HG03045 (cell line): ENCODE data around the gene SETD3.

Experiments used
- ATAC-seq: cut with Tn5 transposase; IDR thresholded peaks from one replicate; pipeline ENCODE4 v1.9.1; 2021; ENCODE audit warnings: mild to moderate bottlenecking, moderate library complexity; ENCODE audit not compliant: unreplicated experiment

SETD3 gene

DNA sequence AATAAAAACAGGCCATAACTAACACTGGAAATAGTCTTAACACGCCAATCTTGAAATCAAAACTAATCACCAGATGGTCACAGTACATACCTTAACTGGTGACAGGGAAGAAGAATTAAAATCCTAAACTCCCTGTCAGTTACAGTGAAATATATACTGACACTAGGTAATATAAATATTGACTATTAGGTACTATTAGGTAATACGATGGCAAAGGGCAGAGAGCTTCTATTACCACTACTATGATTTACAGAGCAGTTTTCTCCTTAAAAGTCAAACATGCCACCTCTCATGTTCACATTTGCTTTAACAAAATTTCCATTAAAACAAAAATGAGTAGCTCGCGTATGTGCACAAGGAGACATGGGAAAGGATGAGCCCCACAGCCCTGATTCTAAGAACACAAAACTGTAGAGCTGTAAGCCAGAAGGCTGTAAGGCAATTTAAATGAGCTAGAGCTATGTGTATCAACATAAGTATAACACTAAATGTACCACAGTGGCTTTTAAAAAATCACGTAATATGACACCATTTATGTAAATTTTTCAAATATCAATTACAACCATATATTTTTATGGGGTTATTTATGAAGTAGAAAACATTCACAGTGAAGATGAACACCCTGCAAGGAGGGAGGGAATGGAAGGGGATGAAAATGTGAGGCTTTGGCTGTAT lies 19.1 kb downstream of the SETD3 start:
- ATAC-seq = no peak

DNA sequence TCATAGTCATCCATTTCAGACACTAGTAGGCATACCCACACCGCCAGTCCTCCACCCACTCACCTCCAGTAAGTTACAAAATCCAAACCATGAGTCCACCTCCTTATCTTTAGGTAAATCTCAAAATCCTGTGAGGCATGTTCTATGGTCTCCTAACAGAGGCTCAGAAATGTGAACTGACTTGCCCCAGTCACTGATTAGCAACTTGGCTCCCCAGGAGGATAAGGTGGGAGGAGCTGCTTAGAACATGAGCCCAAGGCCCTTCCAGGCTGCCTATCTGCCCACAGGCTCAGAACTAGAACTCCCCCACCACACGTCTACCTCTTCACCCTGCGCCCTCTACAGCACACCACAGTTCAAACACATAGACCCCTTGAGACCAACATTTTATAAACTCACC lies 19.9 kb downstream of the SETD3 start:
- no peak for ATAC-seq

DNA sequence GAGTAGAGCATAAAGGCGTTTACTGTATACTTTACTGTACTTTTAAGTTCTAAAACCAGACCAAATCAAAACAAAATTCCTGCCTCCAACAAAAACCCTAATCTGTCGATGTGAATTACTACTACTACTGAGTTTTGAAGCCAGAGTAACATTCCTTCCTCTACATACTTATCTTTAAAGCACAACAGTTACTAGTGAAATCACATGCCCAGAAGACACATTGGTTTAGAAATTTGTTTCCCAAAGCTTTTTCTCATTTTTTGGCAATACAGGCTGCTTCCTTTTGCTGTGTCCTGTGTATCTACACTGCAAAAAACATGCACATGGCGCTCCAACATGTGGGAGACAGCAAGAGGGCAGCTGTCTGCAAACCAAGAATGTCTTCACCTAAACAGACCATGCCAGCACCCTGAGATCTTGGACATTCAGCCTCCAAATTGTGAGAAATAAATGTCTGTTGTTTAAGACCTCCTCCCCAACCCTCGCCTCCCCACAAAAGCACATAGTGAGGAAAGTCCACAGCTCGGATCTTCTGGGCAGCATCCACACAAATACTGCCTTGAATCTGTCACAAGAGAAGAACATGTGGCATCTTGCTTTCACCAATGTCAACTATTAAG lies 21.1 kb downstream of the SETD3 start:
- no peak for ATAC-seq

DNA sequence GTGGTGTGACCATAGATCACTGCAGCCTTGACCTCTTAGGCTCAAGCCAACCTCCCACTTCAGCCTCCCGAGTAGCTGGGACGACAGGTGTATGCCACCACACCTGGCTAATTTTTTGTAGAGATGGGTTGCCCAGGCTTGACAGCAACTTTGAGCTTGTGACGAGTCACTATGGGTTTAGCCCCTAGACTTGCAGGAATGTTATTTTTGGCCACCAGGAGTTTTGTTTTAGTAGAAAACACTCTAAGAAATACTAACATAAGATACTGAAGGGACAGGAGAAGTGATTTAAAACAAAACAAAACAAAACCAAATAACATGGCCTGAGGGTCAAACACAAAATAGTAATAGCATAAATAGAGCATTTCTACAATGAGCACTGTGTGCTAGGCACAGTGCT lies 26.4 kb downstream of the SETD3 start:
- ATAC-seq = no peak

DNA sequence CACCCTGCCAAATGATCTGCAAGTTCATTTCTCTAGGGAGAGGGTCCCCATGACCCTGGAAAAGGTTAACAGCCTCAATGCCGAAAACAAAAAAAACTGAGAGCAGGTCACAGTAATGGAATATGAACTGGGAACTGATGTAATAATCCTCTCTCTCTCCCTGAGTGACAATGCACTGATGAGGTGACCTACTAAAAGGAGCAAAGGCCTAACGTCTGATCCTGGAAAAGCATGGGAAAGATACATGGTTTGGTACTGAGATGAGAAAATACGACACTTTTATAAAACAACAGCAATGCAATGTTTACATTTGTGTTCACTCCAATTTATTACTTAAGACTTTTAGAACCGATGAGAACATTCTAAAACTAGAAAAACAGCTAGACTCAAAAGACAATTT lies 27.7 kb downstream of the SETD3 start:
- ATAC-seq = no peak

DNA sequence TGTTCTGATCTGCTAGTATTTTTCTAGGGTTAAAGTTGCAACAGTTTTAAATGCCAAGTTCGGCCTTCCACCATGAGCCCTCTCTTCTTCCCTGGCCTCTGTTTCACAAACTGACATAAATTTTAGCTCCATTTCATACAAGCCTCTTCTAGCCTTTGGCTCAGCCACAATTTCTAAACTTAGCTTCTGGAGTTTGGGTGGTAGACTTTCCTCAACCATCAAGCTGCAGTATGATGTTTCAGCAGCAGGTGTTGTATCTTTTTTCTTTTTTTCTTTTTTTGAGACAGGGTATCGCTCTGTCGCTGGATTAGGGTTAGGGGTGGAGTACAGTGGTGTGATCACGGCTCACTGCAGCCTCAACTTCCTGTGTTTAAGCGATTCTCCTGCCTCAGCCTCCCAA lies 29.4 kb downstream of the SETD3 start:
- ATAC-seq = no peak

DNA sequence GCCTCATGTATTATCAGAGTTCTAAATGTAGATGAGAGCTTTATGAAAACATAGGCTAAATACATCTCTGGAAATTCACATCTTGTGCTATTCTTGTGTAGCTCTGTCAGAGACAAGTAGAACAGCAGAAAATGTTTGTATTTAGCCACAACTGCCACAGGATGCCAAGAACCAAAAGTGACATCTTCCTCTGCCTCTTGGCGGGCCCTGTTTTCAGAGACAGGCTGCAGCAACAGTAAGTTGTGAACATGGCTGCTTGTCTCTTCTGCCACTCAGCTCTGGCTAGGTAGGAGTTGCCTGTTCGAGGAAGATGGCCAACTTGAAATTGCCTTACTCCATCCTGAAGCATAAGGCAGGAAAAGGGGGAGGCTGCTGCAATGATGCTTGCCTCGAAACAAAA lies 30.4 kb downstream of the SETD3 start:
- ATAC-seq = no peak

DNA sequence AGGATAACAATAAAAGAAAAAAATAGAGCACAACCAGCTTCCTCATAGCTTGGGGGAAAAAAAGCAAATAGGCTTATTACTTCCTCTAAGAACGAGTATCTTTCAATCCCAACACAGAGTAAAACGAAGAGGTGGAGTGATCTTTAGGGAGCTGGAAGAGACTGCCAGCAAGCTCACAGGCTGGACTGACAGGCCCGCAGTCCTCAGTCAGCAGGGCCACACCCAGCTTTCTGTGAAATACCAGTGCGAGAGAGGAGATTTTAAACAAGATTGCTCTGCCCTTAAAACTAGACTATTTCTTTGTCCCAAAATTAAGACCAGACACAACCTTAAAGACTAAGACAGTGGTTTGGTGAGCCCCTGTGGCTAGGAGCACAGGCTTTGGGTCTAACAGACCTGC lies 32.9 kb downstream of the SETD3 start:
- no peak for ATAC-seq

DNA sequence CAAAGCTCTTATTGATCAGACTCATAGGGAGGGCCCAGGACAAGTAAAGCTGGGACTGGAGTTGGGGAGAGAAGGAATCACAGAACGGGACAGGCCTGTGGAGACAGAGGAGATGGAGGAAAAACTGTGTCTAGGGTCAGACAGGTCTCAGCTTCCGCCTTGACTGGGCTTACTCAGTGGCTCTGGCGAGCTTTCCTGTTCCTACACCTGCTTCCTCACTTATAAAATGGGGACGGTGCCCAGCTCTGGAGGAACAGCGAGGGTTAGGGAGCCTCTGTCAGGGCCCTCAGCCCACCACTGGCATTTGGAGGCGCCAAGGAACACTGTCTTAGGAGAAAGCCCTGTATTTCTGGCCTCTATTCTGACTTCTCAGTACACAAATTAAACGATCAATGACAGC lies 34.7 kb downstream of the SETD3 start:
- ATAC-seq = no peak

DNA sequence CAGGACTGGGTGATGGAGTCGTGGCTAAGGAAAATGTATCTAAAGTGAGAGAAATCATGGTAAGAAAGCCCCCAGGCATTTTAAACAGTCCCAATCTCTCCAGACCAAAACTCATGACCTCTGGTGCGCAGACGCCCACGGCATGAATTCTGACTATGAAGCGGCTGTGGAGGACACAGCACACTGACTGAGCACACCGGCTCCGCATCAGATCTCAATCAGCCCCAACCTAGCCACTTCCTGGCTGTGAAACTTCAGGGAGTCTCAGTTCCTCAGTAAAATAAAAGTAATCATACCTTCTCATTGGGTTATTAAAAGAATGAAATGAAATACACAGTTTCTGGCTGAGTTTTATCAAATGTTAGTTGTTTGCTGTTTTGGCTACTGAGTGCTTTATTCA lies 38.7 kb downstream of the SETD3 start:
- no peak for ATAC-seq

DNA sequence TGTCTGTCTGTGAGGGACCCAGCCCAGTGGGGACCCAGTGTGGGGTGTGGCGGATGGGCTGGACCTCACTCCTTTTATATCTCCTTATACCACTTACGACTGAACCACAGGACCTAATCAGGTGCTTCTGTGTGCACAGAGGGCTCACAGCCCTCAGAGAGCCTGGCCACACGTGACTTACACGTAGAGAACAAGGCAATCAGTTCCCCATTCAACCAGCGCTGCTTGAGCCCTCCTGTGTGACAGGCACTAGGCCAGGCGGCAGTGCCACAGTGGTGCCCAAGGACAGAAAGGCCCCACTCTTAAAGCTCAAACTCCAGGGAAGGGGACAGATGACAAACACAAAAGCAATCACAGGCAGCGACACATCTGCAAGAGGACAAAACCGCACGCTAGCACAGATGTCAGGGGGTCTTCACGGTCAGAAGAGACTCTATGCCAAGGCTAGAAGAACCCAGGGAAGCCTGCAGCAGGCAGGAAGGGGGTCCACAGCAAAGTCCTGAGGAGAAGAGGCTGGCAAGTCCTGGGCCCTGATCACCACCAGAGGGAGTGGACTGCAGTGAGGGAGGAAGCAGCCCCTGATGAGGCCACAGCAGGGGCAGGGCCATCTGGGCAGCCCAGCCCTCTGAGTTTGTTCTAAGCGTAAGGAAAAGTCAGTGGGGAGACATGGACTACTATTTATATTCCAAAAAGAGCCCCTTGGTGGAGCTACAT lies 39.3 kb downstream of the SETD3 start:
- no peak for ATAC-seq

DNA sequence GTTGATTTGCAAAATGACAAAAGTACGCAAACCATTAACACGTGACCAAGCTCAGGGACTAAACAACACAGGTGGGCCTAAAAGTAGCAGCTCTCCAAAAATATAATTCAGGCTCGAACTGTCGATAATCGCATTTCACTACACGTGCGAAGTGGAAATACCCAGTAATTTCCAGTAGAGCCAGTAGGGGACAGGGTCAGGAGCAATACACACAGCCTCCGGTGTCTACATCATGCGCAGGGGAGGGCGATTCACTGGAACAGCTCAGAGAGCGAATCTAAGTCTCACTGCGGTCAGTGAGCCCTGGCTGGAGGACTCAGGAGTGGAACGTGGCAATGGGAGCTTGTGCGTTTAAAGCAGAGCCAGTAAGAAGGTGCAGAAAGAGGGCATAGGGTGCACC lies 40.4 kb downstream of the SETD3 start:
- ATAC-seq = no peak

DNA sequence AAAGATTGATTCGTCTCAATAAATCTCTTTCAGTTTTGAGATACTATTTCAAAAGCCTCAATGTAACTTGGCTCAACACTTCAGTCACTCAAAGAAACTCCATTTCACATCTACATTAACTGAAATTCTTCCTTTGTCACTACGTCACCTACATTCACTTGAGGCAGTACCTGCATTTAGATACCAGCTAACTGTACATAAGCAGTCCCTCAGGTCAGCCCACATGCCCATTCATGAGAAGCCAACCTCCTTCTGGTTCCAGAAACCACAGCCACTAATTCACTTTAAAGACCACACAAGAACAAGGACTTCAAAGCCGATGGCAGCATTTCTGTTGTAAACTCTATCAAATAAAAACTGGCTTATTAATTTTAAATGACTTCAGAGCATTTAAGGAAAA lies 43.0 kb downstream of the SETD3 start:
- ATAC-seq = no peak

DNA sequence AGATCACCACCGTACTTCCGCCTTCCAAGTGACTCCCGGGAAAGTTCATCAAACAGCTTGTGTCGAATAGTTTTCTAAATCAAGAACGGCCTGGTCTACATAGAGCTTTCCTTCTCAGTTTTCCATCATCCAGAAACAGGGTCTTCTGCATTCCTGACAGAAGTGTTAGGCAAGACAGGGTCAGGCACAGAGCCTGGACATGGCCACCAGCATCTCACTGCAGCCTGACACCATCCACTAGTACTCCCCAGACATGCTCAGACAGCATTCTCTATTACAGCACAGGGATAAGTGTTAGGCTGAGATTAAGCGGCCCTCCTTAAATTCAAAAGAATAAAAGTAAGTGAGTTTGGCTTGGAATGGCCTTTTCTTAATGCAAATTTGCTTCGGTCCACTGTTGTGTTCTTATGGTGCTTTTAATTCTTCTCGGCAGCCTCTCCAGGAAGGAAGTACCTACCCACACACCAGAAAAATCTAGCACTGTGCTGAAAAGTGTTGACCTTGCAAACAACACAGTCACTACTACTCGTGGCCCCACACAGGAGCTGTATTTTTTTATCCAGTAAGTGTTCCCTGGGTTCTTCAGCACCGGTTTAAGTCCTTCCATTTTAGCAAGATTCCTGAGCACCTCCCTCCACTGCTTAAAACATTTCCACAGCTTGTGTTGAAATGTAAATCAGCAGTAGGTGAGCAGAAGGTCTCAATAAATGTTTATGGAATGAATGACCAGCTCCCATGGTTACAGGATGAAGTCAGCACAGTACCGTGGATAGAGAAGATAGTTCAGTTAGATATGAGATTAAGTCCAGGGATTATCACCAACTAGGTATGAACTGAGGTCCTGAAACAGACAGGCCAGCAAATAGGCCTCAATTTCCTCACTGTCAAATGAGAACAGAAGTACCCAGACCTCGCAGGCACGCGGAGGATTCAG lies 44.1 kb downstream of the SETD3 start:
- ATAC-seq = no peak

DNA sequence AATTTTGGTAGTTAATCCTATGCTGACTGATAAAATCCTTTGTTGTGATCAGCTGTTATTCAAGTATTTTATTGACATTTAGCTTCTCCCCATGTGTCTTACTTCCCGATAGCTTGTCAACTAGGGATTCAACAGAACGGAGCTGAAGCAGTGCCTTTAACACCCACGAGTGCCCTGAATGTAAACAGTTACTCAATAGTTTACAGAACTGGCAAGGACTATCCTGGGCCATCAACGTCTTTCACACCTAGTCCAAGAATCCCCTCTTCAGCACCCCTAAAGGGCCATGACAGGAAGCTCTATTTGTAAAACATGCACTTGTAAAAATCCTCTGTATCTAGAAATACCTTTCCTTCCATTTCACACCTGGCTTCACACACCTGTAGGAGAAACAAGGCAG lies 45.3 kb downstream of the SETD3 start:
- ATAC-seq = no peak

DNA sequence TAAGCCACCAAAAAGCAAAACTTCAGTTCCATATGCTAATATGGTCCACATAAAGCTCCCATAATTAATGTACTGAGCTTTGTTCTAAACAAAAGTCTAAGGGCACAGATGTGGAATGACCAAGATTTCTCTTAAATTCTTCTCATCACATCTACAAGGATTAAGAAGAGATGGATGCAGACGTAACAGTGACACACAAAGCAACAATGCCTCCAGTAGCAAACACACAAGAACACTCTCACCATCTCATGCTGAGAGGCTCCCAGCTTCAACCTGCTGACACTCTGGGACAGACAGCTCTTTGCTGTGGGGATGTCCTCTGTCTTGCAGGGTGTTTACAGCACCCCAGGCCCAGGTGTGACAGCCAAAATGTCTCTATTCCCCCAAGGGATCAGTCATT lies 48.2 kb downstream of the SETD3 start:
- no peak for ATAC-seq

DNA sequence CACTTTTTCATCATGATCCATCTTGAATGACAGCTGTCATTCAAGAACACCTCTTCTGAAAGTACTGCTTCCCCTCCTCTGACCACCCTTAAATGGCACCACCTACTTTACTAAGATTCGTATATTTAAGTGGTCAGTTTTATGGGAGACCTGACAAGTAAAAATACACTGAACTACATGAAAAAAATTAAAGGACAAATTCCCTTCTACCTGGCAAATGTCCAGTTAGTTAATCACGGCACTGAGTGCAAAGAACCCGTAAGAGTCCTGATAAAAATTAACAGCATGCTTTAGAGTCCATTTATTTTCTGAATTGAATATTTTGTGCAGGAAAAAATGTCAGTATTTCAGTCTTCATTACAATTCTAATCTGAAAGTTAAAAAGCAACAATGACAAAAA lies 48.7 kb downstream of the SETD3 start:
- no peak for ATAC-seq

DNA sequence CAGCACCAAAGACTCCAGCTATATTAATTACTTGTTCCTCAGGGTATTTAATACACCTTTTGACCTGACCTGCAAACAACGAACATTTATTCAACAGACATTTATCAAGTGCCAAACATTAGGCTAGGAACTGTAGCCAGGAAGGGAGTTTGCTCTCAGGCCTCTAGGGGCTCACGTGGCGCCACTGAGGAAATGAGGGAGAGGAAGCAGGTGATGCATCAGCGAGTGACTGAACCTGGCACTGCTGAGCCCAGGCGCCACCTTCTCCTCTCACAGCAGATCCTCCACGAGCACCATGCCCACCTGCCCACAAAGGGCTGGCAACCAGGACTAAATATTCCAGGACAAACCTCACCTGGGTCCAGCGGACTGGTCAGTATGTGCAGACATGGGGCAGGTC lies 50.2 kb downstream of the SETD3 start:
- ATAC-seq = no peak

DNA sequence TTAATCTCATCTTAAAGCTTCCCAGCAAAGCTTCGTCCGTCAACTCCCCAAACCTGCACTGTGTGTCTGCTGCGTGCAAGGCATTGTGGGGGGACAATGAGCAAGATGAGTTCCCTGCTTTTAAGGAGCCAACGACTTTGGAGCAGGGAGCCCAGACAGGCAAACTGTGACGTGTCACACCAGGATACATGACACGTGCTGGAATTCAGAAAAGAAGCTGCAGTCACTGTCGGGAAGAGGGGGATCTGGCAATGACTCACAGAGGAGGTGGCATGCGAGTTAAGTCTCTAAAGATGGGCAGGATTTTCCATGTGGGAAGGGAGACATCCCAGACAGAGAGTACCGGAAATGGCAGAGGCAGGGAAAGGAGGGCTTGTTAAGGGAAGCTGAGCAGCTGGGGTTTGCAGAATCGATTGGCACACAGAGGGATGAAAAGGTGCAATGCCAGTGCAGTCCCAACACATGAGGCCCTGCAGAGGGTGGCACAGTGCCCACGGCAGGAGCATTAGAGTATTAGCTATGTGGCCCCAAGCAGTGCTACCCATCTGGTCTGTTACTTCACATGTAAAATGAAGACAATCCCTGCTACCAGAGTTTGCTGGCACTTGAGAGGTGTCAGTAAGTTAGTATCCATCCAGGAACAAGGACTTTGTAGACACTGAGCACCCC lies 52.9 kb downstream of the SETD3 start:
- no peak for ATAC-seq

DNA sequence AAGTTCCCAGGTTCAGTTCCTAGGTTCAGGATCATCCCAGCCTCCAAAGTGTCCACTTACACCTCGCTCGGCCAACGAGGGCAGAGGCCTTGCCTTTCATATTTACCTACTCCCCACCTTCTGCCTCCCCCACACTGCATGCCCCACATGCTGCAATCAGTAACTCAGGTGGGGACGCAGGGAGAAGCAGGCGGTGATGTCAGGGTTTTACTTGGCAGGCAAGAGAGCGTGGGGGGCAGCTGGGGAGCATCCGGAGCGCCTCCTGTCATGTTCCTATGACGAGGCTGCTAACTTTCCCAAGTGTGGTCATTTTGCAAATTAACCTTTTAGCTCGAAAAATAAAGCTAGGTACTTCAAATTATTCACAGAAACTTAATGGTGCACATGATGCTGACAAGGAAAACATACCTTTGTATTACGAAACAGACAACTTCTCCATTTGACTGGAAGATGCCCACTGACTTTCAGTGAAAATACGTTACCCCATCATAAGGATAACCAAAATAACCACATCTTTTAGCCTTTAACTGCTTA lies 53.8 kb downstream of the SETD3 start:
- no peak for ATAC-seq

DNA sequence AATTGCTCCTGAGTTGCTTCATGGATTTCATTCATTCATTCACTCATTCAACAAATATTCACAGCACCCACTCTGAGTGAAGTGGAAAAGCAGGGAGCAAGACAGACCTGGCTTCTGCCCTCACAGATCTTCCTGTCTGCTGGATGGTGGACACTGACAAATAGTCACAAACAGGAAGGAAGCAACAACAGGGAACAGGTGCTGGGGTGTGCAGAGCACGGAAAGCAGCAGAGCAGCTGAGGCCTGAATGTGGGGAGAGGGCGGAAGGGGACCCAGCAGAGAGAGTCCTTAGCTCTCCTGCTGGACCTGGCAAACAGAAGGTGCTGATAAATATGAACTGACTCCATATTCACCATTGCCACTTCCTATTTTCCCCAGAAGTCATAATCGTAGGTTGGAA lies 54.4 kb downstream of the SETD3 start:
- ATAC-seq = no peak
